HepG2 (cell line): ENCODE measurements around the gene LRP1-AS. TPM values are rescaled to one million over a fixed set of nuclear protein-coding genes. Genes with fewer than 3 reads are reported as not detected.
A peak's percentile ranks its signal among the peaks of the same experiment; 100 is the strongest.

Source experiments
- ARID4A ChIP-seq: sonication (generic); formaldehyde crosslinking; IDR thresholded peaks from 2 replicates; pipeline ENCODE4 v1.5.0; 2020; ENCODE audit warnings: mild to moderate bottlenecking, missing genetic modification reagents, borderline replicate concordance
- ELF1 ChIP-seq: sonication (generic); formaldehyde crosslinking; IDR thresholded peaks from 2 replicates; pipeline ENCODE4 v1.4.0; 2020; ENCODE audit warnings: missing genetic modification reagents
- IKZF5 ChIP-seq: IDR thresholded peaks from 2 replicates; pipeline ENCODE4 v1.6.1; 2018; ENCODE audit warnings: missing genetic modification reagents, mild to moderate bottlenecking, missing compliant biosample characterization
- KLF11 ChIP-seq: IDR thresholded peaks from 2 replicates; pipeline ENCODE4 v1.6.1; 2016; ENCODE audit warnings: missing compliant biosample characterization
- NAIF1 ChIP-seq: sonication (generic); formaldehyde crosslinking; IDR thresholded peaks from 2 replicates; pipeline ENCODE4 v1.5.0; 2020; ENCODE audit warnings: mild to moderate bottlenecking, missing genetic modification reagents, borderline replicate concordance
- REPIN1 ChIP-seq: sonication (generic); formaldehyde crosslinking; IDR thresholded peaks from 2 replicates; pipeline ENCODE4 v1.8.0; 2022; ENCODE audit warnings: missing genetic modification reagents, low read depth, mild to moderate bottlenecking, borderline replicate concordance
- TEAD3 ChIP-seq: optimal IDR thresholded peaks from 2 replicates; pipeline ENCODE3; 2016; ENCODE audit warnings: borderline replicate concordance
- TRIM24 ChIP-seq: sonication (generic); formaldehyde crosslinking; IDR thresholded peaks from 2 replicates; pipeline ENCODE4 v1.8.0; 2022; ENCODE audit warnings: mild to moderate bottlenecking, missing genetic modification reagents
- ZHX2 ChIP-seq, 2 experiments: sonication (generic) in 1 of 2; formaldehyde crosslinking in 1 of 2; IDR thresholded peaks; 2 replicates each; pipeline versions ENCODE4 v1.6.1 to v1.9.0; 2014 to 2022; ENCODE audit warnings: antibody characterized with exemption in 1 of 2, borderline replicate concordance in 1 of 2, inconsistent platforms in 1 of 2, low read depth in 1 of 2, missing genetic modification reagents in 1 of 2
- ZNF292 ChIP-seq: sonication (generic); formaldehyde crosslinking; IDR thresholded peaks from 2 replicates; pipeline ENCODE4 v1.8.1; 2022; ENCODE audit warnings: mild to moderate bottlenecking, low read depth, missing genetic modification reagents, borderline replicate concordance
- ZNF331 ChIP-seq: sonication (generic); formaldehyde crosslinking; IDR thresholded peaks from 2 replicates; pipeline ENCODE4 v1.4.0; 2020; ENCODE audit warnings: missing genetic modification reagents
- ZNF563 ChIP-seq: sonication (generic); formaldehyde crosslinking; IDR thresholded peaks from 2 replicates; pipeline ENCODE4 v1.8.0; 2022; ENCODE audit warnings: mild to moderate bottlenecking, moderate library complexity, missing genetic modification reagents
- ZNF572 ChIP-seq: sonication (generic); formaldehyde crosslinking; IDR thresholded peaks from 2 replicates; pipeline ENCODE4 v1.5.1; 2020; ENCODE audit warnings: mild to moderate bottlenecking, missing genetic modification reagents
- ZSCAN30 ChIP-seq: sonication (generic); formaldehyde crosslinking; IDR thresholded peaks from 2 replicates; pipeline ENCODE4 v1.5.0; 2020; ENCODE audit warnings: mild to moderate bottlenecking, missing genetic modification reagents
- polyA plus RNA-seq, 8 experiments: library from polyadenylated mRNA; depleted of rRNA in 3 of 8; stranded (reverse) in 7 of 8; unstranded in 1 of 8; fragments of >200 nt; fragmentation: Illumina TruSeq in 4 of 8; extraction: Trizol in 4 of 8; gene quantifications; 2 replicates each; pipeline versions ENCODE4 v1.2.1 to v1.2.3, GENCODE V29; 2011 to 2016; ENCODE audit warnings: low read depth in 4 of 8, missing spikeins in 1 of 8, mixed read lengths in 1 of 8; ENCODE audit not compliant: insufficient read depth in 1 of 8
- total RNA-seq, 5 experiments: library from RNA; depleted of rRNA; stranded (reverse); fragments of >200 nt; fragmentation: Illumina TruSeq; extraction: Trizol; gene quantifications; 2 replicates each; pipeline ENCODE4 v1.2.3, GENCODE V29; 2016; ENCODE audit warnings: low read depth in 1 of 5

LRP1-AS gene
- total and polyA plus RNA-seq, 2 of the 13 experiments (the other 11 are each of a cell fraction or from before 2014, with no cell fraction given): 0.20 TPM; not detected in 1

- peak; percentile 8 for TF ChIP-seq TEAD3 (CRISPR knock-in tag)
- TF ChIP-seq REPIN1: 0 out of 2 replicates have a peak, but pooled peaks have one; percentile 17
- TF ChIP-seq ZNF292 (CRISPR knock-in tag): no peak
- TF ChIP-seq ELF1 (CRISPR knock-in tag): no peak
- no peak for TF ChIP-seq ZHX2 (IDR thresholded peaks at IDR 0.05; ENCODE audit: low read depth)
- TF ChIP-seq ZHX2 (CRISPR knock-in tag; IDR thresholded peaks at IDR 0.05; ENCODE audit: borderline replicate concordance): no peak
- 0 out of 2 replicates have a peak, but pooled peaks have one; percentile 41 for TF ChIP-seq ZNF563 (CRISPR knock-in tag)
- TF ChIP-seq TRIM24: no peak
- 0 out of 2 replicates have a peak, but pooled peaks have one; percentile 27 for TF ChIP-seq IKZF5
- no peak for TF ChIP-seq NAIF1
- TF ChIP-seq ZNF331 (CRISPR knock-in tag): no peak
- no peak for TF ChIP-seq ZNF572 (CRISPR knock-in tag)
- peak; percentile 1; the same call in 1 of the 2 replicates for TF ChIP-seq ARID4A (CRISPR knock-in tag)
- 0 out of 2 replicates have a peak, but pooled peaks have one; percentile 24 for TF ChIP-seq KLF11
- TF ChIP-seq ZSCAN30 (CRISPR knock-in tag): no peak
Observed at GRCh38 chr12:57111031-57111734, 36.2 kb downstream of the LRP1-AS start, which contains the start of gene STAT6 (continued).
